Daoy (cell line): ENCODE results near the gene PPP1R12A. TPM values are rescaled to one million over a fixed set of nuclear protein-coding genes. Genes with fewer than 3 reads are reported as not detected.

Experiments
- DNase-seq: peaks from one replicate; pipeline ENCODE4 v3.0.0-alpha.2; 2015; ENCODE audit warnings: low read depth
- total RNA-seq: library from RNA; depleted of rRNA; stranded (reverse); fragments of >200 nt; shearing (Covaris generic); gene quantifications from 2 replicates; pipeline ENCODE4 v1.2.3, GENCODE V29; 2014

PPP1R12A gene
- total RNA-seq, 1 experiment from 2014 or later: 104 TPM

DNA sequence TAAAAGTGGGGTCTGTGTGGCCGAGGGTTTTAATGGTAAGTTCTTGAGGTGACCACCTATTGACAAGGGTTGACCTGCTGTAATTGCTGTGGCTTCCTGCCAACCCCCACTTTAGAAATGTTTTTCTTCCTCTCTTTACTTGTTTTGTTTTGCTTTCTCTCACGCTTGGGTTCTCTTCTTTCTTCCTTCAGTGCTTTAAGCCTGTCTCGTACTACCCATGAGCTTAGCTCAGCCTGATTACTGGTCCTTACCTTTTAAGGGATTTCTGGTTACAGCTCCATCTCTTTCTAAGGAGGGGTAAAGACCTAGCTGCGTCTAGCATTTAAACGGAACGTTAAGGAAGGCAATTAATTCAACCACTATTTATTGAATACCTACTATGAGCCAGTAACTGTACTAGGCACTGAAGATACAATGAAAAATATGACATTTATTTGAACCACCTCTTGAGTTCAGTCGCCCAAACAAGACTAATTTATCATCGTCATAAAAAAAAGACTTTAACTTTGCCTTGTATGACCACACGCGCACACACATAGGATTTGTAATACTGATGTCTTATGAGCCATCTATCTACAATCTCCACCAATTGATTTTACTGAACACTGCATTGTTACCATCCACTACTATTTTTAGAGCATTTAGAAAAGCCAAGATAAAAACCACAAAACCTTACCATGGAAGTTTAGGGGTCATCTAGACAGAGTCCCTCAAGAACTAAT lies 888 bp upstream of the PPP1R12A start:
- DNase-seq: no peak

DNA sequence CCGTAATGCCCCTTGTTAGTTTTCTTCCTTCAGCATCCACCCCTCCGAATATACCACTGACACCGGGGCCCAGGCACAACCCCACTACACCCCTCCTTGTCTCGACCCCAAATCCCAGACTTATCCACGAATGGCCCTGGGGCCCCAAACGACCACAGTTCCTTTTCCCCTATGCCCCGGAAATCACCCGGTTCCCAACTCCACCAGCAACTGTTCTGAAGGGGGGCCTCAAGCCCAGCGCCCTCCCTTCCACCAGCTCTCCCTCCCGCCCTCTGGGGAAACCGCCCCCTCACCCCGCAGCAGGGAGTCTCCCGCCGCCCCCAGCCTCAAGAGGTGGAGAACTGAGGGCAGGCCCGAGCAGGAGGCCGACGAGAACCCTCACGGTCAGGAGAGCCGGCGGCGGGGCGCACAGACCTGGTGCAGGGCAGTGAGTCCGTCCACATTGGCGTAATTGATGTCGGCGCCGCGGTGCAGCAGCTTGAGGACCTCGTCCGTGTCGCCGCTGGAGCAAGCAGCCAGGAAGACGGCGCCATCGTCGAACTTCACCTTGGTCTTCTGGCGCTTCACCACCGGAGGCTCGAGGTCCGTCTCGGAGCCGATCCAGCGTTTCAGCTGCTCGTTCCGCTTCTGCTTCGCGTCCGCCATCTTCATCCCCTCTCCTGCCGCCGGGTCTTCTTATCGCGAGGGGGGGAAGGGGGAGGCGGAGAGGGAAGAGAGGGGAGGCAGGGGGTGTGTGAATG lies 446 bp downstream of the PPP1R12A start:
- DNase-seq: peak; percentile 63

DNA sequence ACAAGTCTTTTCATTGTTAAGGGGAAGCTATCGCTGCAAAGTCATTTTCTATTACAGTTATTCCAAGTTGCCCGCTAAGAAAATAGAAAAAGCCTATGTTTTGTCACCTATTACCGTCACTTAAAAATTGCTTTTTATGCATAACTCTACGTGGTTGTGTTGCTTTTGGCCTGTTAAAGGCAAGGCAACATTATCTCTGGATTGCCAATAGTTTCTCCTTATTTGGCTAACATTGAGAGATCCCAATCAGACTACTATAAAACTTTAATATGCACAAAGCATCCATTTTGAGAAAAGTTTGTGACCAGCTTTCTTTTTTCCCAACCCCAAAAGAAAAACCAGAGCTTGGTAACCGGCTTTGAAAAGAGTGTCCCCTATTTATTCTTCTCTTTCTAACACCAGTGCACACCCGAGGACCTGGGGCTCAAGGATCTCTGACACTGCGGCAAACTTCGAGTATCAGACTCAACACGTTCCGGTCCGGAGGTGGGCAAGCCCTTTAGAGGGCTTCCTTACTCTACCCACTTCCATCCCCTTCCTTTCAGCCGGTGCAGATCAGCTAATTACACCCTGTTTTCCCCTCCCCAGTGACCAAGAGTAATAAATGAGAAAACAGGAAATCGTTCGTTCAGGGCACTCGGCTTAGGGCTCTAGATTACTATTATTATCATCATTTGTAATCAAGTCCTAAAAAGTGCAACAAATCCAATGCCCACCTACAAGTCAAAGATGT lies 1.2 kb downstream of the PPP1R12A start:
- DNase-seq: peak; percentile 30

DNA sequence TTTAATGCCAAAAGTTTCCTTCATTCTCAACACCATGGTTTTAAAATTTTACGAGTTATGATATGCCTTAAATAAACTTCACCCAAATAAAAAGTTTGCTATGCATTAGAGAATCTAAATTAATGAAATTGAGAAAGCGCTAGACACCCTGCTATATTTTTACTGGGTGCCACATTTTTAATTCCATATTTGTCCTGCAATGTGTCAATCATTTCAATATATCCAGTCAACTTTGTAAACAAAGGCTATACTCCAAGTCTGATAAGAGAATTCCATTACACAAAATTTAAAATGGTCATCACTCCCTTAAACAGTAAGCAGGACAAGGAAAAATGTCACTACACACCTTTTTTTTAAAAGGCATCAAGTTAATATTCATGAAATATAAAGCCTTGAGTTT lies 1.9 kb downstream of the PPP1R12A start:
- DNase-seq: no peak

DNA sequence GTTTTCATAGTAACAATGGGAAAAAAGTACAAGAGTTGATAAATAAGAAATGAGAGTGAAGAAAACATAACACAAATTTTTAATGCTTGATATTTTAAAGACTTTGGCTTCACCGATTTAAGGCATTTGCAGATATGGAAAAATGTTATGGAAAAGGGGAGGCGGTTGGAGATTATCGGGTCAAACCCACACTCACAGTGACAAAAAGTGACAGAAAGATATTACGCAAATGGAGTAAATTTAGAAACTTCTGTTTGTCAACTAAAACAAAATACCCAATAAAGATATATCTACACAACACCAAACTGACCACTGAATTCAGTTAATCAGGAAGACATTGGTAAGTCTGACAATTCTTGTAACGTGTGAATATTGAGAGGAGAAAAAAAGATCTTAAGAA lies 2.5 kb downstream of the PPP1R12A start:
- no peak for DNase-seq

DNA sequence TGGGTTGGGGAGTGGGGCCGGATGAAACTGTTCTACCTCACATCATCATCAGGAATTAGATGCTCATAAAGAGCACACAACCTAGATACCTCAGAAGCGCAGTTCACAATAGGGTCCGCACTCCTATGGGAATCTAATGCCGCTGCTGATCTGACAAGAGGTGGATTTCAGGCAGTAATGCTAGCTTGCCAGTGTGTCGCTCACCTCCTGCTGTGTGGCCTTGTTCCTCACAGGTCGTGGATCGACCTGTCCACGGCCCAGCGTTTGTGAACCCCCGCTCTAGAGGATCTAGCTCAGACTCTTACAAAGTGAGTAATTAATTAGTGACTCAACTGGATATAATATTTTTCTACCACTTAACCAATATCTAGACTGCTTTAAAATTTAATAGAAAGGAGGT lies 5.8 kb downstream of the PPP1R12A start:
- no peak for DNase-seq

DNA sequence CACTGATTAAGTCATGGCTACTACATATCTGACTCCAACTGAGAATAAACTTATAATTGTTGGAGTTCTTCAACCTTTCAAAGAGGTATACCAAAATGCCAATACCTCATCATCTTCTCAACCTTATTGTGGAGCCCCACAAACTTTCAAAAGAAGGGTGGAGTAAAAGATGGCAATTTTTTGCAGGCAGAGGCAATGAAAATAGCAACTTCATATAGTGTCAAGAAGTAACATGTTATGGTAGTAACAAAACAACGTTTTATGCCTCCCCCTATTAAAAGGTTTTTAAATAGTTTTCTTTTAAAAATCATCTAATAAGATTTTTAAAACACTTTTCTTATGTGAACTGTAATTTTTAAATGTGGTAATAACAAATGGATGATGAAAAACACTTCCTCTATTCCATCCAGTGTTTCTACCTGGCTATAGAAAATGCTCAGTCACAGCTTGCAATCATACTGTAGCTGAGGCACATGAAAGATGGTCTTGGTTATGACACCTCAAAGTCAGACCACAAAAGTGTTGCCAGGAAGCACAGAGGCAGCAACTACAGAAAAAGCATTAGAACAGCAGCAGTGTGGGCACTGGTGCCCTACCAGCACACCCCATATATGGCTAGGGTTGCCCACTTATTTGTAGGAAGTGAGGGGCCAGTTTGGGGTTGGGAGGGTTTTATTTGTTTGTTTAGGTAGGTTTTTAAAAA lies 7.0 kb downstream of the PPP1R12A start:
- DNase-seq: peak; percentile 19

DNA sequence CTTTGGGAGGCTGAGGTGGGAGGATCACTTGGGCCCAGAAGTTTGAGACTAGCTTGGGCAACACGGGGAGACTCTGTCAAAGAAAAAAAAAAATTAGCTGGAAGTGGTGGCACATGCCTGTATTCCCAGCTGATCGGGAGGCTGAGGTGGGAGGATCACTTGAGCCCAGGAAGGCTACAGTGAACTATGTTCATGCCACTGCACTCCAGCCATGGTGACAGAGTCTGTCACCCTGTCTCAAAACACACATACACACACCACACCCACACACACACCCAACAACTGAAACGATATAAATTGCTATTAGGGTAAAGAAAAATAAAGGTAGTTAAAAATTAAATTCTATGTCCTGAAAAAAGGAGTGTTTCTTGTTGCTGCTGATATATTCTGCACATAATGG lies 7.9 kb downstream of the PPP1R12A start:
- no peak for DNase-seq

DNA sequence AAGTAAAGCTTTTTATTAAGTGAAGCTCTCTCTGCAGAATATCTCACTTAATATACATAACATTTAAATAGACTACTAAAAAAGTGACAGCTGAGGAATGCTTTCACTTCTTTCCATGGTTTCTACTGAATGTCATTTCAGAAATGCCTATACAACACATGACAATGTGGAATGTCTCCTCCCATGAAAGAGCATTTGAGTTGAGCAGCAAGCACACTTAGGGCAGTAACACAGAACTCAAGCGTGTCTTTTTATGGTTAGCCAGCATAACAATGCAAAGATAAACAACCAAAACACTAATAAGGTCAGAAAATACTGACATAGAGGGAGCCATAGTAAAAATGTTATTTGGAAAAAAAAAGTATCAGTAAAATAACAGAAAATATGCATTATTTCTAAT lies 9.4 kb downstream of the PPP1R12A start:
- DNase-seq: no peak

GRCh38 chr12:79921786-79922185 lies 13.1 kb downstream of the PPP1R12A start:
- no peak for DNase-seq

- DNase-seq: no peak
Observed at GRCh38 chr12:79920421-79921238, 14.3 kb downstream of the PPP1R12A start.

GRCh38 chr12:79919762-79920161 lies 15.1 kb downstream of the PPP1R12A start:
- DNase-seq: no peak

GRCh38 chr12:79916826-79917225 lies 18.1 kb downstream of the PPP1R12A start:
- no peak for DNase-seq

DNA sequence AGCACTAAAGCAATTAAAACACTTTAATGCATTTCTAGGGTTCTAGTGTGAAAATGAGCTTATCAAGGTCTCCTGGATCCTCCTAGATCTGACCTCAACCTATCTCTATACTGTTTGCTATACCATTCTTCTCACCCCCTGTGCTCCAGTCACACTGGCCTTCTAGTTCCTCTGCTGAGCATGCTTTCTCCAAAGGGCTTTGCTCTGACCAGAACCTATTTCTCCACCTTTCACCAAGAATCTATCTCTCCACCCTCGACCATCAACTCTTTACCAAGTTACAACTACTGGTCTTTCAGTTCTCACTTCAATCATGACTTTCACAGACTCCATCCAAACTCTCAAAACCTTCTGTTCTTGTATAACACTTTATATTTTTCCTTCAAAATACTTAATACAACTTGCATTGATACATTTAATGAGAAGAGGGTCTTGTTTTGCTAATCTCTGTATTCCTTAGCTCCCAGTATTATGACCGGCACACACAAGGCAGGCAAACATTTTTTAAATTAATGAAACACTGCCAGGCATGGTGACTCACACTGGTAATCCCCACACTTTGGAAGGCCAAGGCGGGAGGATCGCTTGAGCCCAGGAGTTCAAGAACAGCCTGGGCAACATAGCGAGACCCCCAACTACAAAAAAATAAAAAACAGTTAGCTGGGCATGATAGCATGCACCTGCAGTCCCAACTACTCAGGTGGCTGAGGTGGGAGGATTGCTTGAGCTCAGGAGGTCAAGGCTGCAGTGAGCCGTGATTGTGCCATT lies 22.8 kb downstream of the PPP1R12A start:
- DNase-seq: peak; percentile 59

- DNase-seq: no peak
Observed at GRCh38 chr12:79908366-79908765, 26.5 kb downstream of the PPP1R12A start.

GRCh38 chr12:79901506-79901905 lies 33.4 kb downstream of the PPP1R12A start:
- DNase-seq: no peak

- no peak for DNase-seq
Observed at GRCh38 chr12:79900951-79901350, 33.9 kb downstream of the PPP1R12A start.

DNA sequence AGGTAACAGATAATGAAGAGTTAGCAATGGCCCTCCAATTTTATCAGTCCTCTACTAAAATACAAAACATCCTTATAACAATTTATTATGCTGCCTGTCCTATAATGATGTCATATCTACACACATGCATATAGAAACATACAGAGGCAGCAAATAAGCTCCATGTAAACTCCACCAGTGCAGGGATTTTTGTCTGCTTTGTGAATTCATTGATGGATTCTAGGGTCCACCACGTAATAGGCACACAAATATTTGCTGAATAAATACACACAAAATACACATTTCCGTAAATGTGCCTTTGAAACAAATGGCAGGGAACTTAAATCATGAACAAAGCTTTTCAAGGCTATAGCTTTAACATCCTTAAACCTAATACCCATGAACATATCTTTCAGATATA lies 34.7 kb downstream of the PPP1R12A start:
- no peak for DNase-seq

DNA sequence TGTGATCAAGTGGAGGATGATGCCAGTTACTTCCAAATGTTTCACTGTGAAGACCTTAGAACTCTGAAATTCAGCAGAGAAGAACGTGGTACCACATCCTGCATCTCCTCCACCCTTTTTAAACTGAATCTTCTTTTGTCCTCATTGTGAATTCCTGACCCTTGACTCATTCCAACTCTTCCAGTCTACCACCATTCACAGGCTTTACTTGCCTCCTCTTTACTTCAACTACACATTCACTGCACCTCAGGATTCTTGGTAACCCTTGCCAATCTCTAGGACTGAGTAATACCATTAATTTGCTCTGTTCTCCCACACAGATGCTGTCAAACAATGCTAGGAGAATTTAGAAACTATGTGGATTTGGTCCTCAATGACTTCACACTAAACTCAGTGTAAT lies 37.3 kb downstream of the PPP1R12A start:
- DNase-seq: peak; percentile 90

GRCh38 chr12:79895804-79896203 lies 39.1 kb downstream of the PPP1R12A start:
- no peak for DNase-seq
